Neural progenitor cell (in vitro differentiated cells): ENCODE results near the gene BEGAIN.

Source experiments
- EZH2phosphoT487 ChIP-seq: fragments of 200-600 bp; sonication (generic); IDR thresholded peaks from 2 replicates; pipeline ENCODE4 v1.6.1; 2017; ENCODE audit warnings: antibody characterized with exemption
- TF ChIP-seq, protein P1 (sequence below): fragments of 200-600 bp; sonication (generic); IDR thresholded peaks from 2 replicates; pipeline ENCODE4 v1.5.1; 2017; ENCODE audit warnings: antibody characterized with exemption, mild to moderate bottlenecking

GRCh38 chr14:100502622-100503220, 84.5 kb downstream of the BEGAIN start:
- TF ChIP-seq EZH2phosphoT487 = no peak
- TF ChIP-seq, protein P1, sequence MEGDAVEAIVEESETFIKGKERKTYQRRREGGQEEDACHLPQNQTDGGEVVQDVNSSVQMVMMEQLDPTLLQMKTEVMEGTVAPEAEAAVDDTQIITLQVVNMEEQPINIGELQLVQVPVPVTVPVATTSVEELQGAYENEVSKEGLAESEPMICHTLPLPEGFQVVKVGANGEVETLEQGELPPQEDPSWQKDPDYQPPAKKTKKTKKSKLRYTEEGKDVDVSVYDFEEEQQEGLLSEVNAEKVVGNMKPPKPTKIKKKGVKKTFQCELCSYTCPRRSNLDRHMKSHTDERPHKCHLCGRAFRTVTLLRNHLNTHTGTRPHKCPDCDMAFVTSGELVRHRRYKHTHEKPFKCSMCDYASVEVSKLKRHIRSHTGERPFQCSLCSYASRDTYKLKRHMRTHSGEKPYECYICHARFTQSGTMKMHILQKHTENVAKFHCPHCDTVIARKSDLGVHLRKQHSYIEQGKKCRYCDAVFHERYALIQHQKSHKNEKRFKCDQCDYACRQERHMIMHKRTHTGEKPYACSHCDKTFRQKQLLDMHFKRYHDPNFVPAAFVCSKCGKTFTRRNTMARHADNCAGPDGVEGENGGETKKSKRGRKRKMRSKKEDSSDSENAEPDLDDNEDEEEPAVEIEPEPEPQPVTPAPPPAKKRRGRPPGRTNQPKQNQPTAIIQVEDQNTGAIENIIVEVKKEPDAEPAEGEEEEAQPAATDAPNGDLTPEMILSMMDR = no peak
